HG02870 (cell line): ENCODE measurements around the gene ACAT2.
"Not testable (repeated sequence)": the region's sequence is repeated elsewhere in the genome, so short reads cannot be mapped to it uniquely, and the experiment has no call there.

ENCODE experiments used
- ATAC-seq: cut with Tn5 transposase; IDR thresholded peaks from one replicate; pipeline ENCODE4 v1.9.1; 2021; ENCODE audit warnings: mild to moderate bottlenecking, moderate library complexity; ENCODE audit not compliant: unreplicated experiment

Gene ACAT2

DNA sequence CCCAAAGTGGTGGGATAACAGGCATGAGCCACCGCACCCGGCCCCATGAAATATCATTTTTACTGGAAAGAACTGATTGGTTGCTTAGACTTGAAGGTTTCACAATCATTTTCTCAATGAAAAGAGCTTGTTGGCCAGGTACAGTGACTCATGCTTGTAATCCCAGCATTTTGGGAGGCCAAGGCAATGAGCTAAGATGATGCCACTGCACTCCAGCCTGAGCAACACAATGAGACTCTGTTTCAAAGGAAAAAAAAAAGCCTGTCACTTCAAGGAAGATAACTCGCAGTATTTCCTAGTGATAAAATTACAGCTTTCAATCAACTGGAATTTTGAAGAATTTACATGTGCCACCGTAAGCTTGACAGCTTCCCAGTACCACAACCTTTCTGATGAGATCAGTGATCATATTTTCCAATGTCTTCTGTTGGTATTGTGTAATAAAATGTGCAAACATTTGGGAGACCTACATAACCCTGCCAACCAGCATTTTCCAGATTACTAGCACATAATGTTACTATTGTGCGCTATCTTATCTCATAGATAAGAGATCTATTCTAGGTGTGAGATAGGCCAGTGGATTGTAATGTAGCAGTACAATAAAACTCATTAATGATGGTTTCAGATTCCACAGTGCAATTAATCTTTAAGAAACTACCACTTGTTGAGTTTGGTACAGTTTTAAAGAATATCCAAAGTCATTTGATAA, 45.5 kb downstream of the ACAT2 start:
- no peak for ATAC-seq

DNA sequence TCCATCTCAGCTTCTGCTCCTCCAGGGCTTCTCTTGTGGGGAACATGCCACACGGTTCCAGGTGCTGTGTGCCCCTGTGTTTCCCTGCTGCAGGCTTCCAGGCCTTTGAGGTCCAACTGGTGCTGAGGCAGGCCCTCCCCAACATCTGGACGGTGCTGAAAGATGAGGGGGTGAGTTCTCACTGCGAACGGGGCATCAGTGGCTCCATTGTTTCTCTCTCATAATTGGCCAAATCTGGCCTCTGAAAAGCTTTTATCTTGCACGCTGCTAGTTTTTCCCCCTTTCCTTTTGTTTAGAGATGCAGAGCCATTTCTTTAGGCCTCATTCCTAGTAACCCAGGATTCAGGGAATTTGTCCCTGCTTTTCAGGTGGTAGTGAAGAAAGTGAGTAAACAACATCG, 46.8 kb downstream of the ACAT2 start:
- ATAC-seq: no peak

DNA sequence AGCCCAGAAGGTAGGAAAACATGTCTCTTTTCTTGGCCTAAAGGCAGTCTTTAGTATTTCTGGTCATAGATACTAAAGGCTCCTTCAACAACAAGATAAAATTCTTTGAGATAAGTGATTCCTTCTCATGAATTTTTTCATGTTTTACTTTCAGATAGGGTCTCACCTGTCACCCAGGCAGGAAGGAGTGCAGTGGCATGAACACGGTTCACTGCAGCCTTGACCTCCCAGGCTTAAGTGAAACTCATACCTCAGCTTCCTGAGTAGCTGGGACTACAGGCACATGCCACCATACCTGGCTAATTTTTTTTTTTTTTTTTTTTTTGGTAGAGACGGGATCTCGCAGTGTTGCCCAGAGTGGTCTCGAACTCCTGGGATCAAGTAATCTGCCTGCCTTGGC, 47.3 kb downstream of the ACAT2 start:
- no peak for ATAC-seq

GRCh38 chr6:159813781-159814180, 51.9 kb downstream of the ACAT2 start:
- no peak for ATAC-seq

DNA sequence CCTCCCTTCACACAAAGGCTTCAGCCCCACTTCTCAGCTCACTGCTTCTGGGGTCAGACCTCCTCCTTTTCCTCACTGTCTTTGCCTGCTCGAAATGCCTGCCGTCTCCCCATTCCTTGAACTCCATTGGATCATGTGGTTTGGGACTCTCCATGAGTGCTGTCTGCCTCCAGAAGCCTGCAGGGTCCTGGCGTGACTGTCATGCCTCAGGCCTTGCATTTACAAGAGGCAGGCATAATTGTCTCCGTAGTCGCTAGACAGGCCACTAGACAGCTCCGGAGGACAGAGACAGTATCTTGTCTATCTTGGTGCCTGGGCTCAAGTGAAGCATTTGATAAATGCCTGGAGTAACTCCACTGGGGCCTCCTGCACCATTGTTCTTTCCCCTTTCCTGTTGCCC, 53.6 kb downstream of the ACAT2 start:
- no peak for ATAC-seq

DNA sequence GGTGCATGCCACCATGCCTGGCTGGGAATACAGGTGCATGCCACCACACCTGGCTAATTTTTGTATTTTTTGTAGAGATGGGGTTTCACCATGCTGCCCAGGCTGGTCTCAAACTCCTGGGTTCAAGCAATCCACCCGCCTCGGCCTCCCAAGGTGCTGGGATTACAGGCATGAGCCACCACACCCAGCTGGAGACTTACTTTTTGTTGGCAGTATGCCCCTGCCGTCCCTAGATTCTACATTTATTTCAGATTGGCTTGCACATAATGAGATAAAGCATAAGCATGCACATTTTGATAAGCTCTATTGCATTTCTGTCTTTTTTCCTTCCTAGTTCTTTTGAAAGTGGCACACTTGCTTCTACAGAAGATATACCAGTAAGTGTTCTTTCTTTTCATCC, 54.9 kb downstream of the ACAT2 start:
- ATAC-seq: not testable (repeated sequence)

GRCh38 chr6:159817951-159818739, 56.3 kb downstream of the ACAT2 start:
- no peak for ATAC-seq

DNA sequence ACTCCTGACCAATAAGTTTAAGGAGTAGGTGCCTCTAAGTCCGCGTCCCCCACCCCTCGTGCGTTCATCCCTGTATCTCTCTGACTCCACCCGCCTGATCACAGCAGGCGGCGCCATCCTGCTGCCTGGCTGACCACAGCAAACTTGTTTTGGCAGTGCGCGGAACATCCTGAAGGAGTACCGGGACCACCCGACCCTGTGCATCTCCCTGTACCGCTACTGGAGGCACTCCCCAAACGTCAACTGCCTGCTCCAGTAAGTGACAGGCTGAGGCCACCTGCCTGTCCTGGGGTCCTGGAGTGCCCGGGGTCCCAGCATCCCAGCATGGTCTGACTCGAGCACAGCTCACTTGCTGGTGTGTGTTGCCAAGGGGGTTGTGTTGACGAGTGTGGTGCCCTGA, 57.3 kb downstream of the ACAT2 start:
- ATAC-seq: no peak

GRCh38 chr6:159819932-159820640, 58.2 kb downstream of the ACAT2 start:
- ATAC-seq: peak; percentile 54

DNA sequence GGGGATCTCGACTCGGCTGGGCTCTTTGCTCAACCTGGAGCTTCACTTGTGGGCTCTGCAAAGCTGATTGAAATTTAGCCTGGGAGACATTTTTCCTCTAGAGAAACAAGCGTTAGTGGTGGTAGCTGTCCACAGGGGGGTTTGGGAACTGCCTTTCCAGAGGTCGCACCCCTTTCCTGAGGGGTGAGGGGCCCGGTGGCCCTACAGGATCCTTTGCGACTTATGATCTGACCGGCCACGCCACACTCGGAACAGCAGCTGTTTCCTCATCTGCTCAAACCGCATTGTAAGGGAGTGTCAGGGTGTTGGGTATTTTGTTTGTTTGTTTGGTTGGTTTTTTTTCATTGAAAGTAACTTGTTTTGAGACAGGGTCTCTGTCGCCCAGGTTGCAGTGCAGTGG, 59.3 kb downstream of the ACAT2 start:
- ATAC-seq: no peak

GRCh38 chr6:159821726-159822125, 59.9 kb downstream of the ACAT2 start:
- no peak for ATAC-seq

DNA sequence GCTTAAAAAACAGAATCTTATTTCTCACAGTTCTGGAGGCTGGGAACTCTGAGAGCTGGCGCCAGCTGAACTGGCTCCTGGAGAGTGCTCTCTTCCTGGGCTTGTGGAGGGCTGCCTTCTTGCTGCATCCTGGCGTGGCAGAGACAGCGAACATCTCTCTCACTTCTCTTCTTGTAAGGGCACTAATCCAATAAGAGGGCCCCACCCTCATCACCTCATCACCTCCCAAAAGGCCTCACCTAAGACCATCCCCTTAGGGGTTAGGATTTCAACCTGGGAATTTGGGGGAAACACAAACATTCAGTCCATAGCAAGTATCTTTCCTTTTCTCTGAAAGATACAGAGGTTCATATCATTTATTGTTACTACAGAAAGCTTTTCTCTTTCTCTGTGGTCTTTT, 62.1 kb downstream of the ACAT2 start:
- no peak for ATAC-seq

DNA sequence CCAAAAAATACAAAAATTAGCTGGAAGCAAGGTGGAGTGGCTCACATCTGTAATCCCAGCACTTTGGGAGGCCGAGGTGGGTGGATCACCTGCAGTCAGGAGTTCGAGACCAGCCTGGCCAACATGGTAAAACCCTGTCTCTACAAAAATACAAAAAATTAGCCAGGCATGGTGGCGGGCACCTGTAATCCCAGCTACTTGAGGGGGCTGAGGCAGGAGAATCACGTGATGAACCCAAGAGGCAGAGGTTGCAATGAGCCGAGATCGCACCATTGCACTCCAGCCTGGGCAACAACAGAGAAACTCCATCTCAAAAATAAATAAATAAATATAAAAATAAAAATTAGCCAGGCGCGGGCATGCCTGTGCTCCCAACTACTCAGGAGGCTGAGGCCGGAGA, 62.8 kb downstream of the ACAT2 start:
- not testable (repeated sequence) for ATAC-seq

DNA sequence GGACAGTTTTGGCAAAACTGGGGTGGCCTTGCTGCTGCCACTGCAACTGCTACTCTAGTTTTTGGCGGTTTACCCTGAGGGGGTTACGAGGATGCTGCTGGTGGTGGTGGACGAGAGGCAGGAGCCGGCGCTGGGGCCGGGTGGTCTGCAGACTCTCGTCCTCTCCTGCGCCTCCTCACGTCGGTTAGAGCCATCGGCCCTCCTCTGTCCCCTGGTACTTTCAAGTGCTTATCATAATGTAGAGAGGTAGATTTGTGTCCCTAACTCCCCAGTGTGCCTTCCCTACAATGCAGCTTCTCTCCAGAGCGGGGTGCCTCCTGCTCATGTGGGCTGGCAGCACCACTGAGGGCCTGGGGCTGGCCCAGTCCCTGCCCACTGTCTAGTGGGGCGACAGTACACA, 64.2 kb downstream of the ACAT2 start:
- no peak for ATAC-seq

- ATAC-seq: no peak
These were observed 65.3 kb downstream of the ACAT2 start for GRCh38 chr6:159826968-159827647.

DNA sequence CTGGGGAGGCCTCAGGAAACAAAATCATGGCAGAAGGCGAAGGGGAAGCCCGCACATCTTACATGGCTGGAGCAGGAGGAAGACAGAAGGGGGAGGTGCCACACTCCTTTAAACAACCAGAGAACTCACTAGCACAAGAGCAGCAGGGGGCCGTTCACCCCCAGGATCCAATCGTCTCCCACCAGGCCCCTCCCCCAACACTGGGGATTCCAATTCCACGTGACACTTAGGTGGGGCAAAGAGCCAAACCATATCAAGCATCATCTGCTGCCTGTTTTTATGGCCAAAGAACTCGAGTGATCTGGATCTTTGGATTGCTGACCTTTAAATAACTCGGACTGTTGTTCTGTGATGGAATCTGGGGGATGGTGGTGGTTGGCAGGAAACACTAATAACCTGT, 66.2 kb downstream of the ACAT2 start:
- no peak for ATAC-seq
